ENCODE measurements around the gene GPR183.

GRCh38 chr13:99260216-99260615, 47.0 kb downstream of the GPR183 start:
- TF ChIP-seq REST (IDR thresholded peaks at IDR 0.05; ENCODE audit: low read depth): no peak
- no peak for TF ChIP-seq FOXM1 (IDR thresholded peaks at IDR 0.05; ENCODE audit: borderline replicate concordance, low read depth)
- no peak for TF ChIP-seq NFIC (IDR thresholded peaks at IDR 0.05)

Measured in Ishikawa (cell line).